HG03039 (cell line): ENCODE results near the gene RANBP3L.
"Not testable (repeated sequence)": the region's sequence is repeated elsewhere in the genome, so short reads cannot be mapped to it uniquely, and the experiment has no call there.

ENCODE experiments used
- ATAC-seq: cut with Tn5 transposase; IDR thresholded peaks from one replicate; pipeline ENCODE4 v1.9.1; 2021; ENCODE audit warnings: mild to moderate bottlenecking, moderate library complexity; ENCODE audit not compliant: unreplicated experiment

The RANBP3L gene

GRCh38 chr5:36209664-36210063, 92.0 kb downstream of the RANBP3L start:
- no peak for ATAC-seq

- ATAC-seq, result no peak
Observed at GRCh38 chr5:36208786-36209185, 92.9 kb downstream of the RANBP3L start.

GRCh38 chr5:36206913-36207312, 94.8 kb downstream of the RANBP3L start:
- no peak for ATAC-seq

- no peak for ATAC-seq
Observed at GRCh38 chr5:36205329-36205728, 96.4 kb downstream of the RANBP3L start.

GRCh38 chr5:36202521-36202961, 99.2 kb downstream of the RANBP3L start:
- ATAC-seq, result no peak

- ATAC-seq, result no peak
Observed at GRCh38 chr5:36200513-36200912, 101.2 kb downstream of the RANBP3L start.

- no peak for ATAC-seq
Observed at GRCh38 chr5:36199620-36200019, 102.1 kb downstream of the RANBP3L start.

GRCh38 chr5:36198783-36199182, 102.9 kb downstream of the RANBP3L start:
- not testable (repeated sequence) for ATAC-seq
